WERI-Rb-1 (cell line): Measurements from ENCODE around the gene SELENBP1.

ENCODE experiments used
- DNase-seq: peaks from one replicate; pipeline ENCODE4 v3.0.0-alpha.2; 2020
- H3K27ac ChIP-seq: fragments of 250-450 bp; sonication (Bioruptor Pico); 2 replicates; pipeline ENCODE4 v1.5.1; 2020; ENCODE audit warnings: mild to moderate bottlenecking, moderate library complexity
- H3K27me3 ChIP-seq: fragments of 250-450 bp; sonication (Bioruptor Pico); 2 replicates; pipeline ENCODE4 v1.5.1; 2021; ENCODE audit warnings: mild to moderate bottlenecking, low read depth, moderate library complexity; ENCODE audit not compliant: insufficient read depth, severe bottlenecking
- H3K36me3 ChIP-seq: fragments of 250-450 bp; sonication (Bioruptor Pico); 2 replicates; pipeline ENCODE4 v1.5.1; 2020; ENCODE audit warnings: mild to moderate bottlenecking, moderate library complexity
- H3K4me3 ChIP-seq: 2 replicates; pipeline ENCODE4 v1.5.1; 2011; ENCODE audit warnings: low read depth, mild to moderate bottlenecking, control low read depth, low read length
- H3K9me3 ChIP-seq: fragments of 250-450 bp; sonication (Bioruptor Pico); 2 replicates; pipeline ENCODE4 v1.5.1; 2021; ENCODE audit warnings: mild to moderate bottlenecking, moderate library complexity; ENCODE audit not compliant: severe bottlenecking
- CTCF ChIP-seq: IDR thresholded peaks from 2 replicates; pipeline ENCODE4 v1.5.1; 2011; ENCODE audit warnings: low read depth, mild to moderate bottlenecking, control low read depth, inconsistent platforms, low read length

SELENBP1 gene

GRCh38 chr1:151324390-151324930 is 48.0 kb downstream of the SELENBP1 start:
- H3K9me3 ChIP-seq = no peaks in the 10 kb centered on the region
- H3K27me3 ChIP-seq = no peaks in the 10 kb centered on the region
- no peak overlapping the region for H3K4me3 ChIP-seq
- peaks cover 69% of the 10 kb centered on the region for H3K36me3 ChIP-seq
- no peak overlapping the region for H3K27ac ChIP-seq
- TF ChIP-seq CTCF = no peak
- no peak for DNase-seq

GRCh38 chr1:151318975-151319374 is 53.5 kb downstream of the SELENBP1 start:
- no peak for TF ChIP-seq CTCF
- Histone ChIP-seq H3K27me3 (no peaks in the 10 kb centered on the region), H3K27ac (no peak overlapping the region), H3K4me3 (no peak overlapping the region), H3K9me3 (no peaks in the 10 kb centered on the region), H3K36me3 (peaks cover 97% of the 10 kb centered on the region)
- DNase-seq = no peak

GRCh38 chr1:151315565-151316235 is 56.8 kb downstream of the SELENBP1 start:
- Histone ChIP-seq H3K9me3 (no peaks in the 10 kb centered on the region), H3K27ac (no peak overlapping the region), H3K4me3 (no peak overlapping the region), H3K36me3 (peaks cover 100% of the 10 kb centered on the region), H3K27me3 (no peaks in the 10 kb centered on the region)
- no peak for DNase-seq
- TF ChIP-seq CTCF = no peak
